Umbilical cord (tissue), 2 donors: Measurements from ENCODE around the gene SRGAP3. TPM values are rescaled to one million over a fixed set of nuclear protein-coding genes. Genes with fewer than 3 reads are reported as not detected.

Experiments used
- DNase-seq: peaks from one replicate; pipeline ENCODE4 v3.0.0-alpha.2; 2015; ENCODE audit warnings: low spot score
- total RNA-seq: library from RNA; depleted of rRNA; stranded (reverse); fragments of >200 nt; gene quantifications from one replicate; pipeline ENCODE4 v1.2.3, GENCODE V29; 2014; ENCODE audit warnings: low replicate concordance; ENCODE audit not compliant: insufficient read depth

Gene SRGAP3
- total RNA-seq, 1 donor from 2014 or later = 10.4 TPM

- no peak for DNase-seq
Measured at GRCh38 chr3:9225268-9225667, 24.2 kb downstream of the SRGAP3 start.

- DNase-seq = peak; percentile 42
Measured at GRCh38 chr3:9224490-9224889, 25.0 kb downstream of the SRGAP3 start.

GRCh38 chr3:9223672-9224071 is 25.8 kb downstream of the SRGAP3 start:
- no peak for DNase-seq

GRCh38 chr3:9222956-9223639 is 26.3 kb downstream of the SRGAP3 start:
- no peak for DNase-seq

GRCh38 chr3:9222049-9222448 is 27.4 kb downstream of the SRGAP3 start:
- DNase-seq = no peak

- no peak for DNase-seq
Measured at GRCh38 chr3:9218514-9218846, 31.0 kb downstream of the SRGAP3 start.

- no peak for DNase-seq
Measured at GRCh38 chr3:9217784-9218513, 31.5 kb downstream of the SRGAP3 start.

GRCh38 chr3:9216736-9217135 is 32.7 kb downstream of the SRGAP3 start:
- DNase-seq = no peak

- peak; percentile 67 for DNase-seq
Measured at GRCh38 chr3:9214599-9214998, 34.8 kb downstream of the SRGAP3 start.

- no peak for DNase-seq
Measured at GRCh38 chr3:9214185-9214584, 35.3 kb downstream of the SRGAP3 start.

- DNase-seq = no peak
Measured at GRCh38 chr3:9213019-9213634, 36.3 kb downstream of the SRGAP3 start.

- DNase-seq = peak; percentile 56
Measured at GRCh38 chr3:9211155-9211950, 38.1 kb downstream of the SRGAP3 start.

GRCh38 chr3:9209777-9210176 is 39.7 kb downstream of the SRGAP3 start:
- no peak for DNase-seq

- no peak for DNase-seq
Measured at GRCh38 chr3:9208605-9209152, 40.8 kb downstream of the SRGAP3 start.

GRCh38 chr3:9207116-9207763 is 42.2 kb downstream of the SRGAP3 start:
- DNase-seq = no peak

- DNase-seq = no peak
Measured at GRCh38 chr3:9206287-9206686, 43.2 kb downstream of the SRGAP3 start.

GRCh38 chr3:9205345-9206143 is 43.9 kb downstream of the SRGAP3 start:
- no peak for DNase-seq

- peak; percentile 24 for DNase-seq
Measured at GRCh38 chr3:9204253-9204992, 45.0 kb downstream of the SRGAP3 start.

- no peak for DNase-seq
Measured at GRCh38 chr3:9203317-9203716, 46.1 kb downstream of the SRGAP3 start.

GRCh38 chr3:9202546-9202945 is 46.9 kb downstream of the SRGAP3 start:
- DNase-seq = no peak
